ENCODE results near the gene AQP9.

Gene AQP9

DNA sequence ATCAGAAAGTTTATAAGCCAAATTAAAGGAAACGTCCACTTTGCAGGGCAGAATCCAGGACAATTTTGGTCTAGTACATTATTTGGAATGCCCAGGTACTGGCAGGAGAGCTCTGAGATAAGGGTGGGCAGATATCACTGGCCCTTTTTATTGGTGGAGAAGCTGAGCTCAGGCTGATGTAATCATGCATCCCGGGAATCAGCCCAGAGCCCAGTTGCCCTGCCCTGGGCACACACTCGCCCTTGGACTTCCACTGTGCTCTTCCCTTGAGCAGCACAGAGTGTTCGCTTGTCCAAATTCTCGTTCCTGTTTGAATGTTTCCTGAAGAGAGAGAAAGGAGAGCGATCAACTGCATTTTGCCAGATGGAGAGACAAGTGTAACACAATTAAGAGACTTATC is 3.7 kb downstream of the AQP9 start:
- no peak for DNase-seq

DNA sequence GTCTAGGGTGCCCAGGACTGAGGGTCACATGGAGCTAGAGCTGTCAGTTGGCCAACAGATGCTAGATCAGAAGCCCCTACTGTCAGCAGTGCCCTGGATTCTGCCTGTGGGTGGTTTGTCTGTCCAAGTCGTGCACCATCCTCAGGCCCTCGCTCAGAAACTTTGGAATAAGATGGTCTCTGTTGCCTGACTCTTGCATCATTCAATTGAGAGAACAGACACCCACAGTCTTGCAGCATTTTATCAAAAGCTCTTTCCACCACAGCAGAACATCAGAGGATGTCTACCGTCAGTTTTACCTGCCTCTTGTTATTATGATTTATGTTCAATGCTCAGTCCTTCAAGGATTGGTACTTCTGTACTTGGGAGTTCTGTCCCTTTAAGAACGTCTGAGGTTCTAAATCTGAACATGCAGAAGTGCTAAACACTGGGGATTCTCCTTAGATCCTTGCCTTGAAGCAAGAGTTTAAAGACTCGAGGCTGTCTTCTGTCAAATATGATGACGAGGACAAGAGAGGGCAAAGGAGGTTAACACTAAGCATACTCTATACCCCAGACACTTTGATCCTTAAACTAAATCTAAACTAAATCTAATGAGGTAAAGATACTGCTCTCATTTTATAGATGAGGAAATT is 4.8 kb downstream of the AQP9 start:
- no peak for DNase-seq

DNA sequence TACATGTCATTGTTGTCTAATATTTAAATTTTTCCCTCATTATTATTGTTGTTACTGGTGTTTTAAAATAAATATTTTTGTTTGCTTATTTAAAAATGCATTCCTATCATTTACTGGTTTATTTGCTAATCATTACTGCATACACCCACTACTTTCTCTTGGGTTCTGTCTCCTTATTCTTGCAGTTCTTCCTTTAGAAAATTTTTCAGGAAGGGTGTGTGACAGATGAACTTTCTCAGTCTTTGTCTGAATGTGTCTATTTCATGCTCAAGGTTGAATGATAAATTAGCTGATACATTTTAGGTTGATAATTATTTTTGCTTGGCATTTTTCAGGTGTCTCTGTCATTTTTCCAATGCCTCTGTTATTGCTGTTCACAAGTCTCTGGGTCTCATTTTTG is 7.4 kb downstream of the AQP9 start:
- no peak for DNase-seq

GRCh38 chr15:58146211-58146610 is 8.0 kb downstream of the AQP9 start:
- no peak for DNase-seq

GRCh38 chr15:58146749-58147148 is 8.6 kb downstream of the AQP9 start:
- no peak for DNase-seq

GRCh38 chr15:58147171-58147611 is 9.0 kb downstream of the AQP9 start:
- DNase-seq, result no peak

- DNase-seq, result no peak
Measured at GRCh38 chr15:58148120-58148519, 9.9 kb downstream of the AQP9 start.

- DNase-seq, result no peak
Measured at GRCh38 chr15:58148633-58149445, 10.7 kb downstream of the AQP9 start.

- no peak for DNase-seq
Measured at GRCh38 chr15:58154769-58155168, 16.6 kb downstream of the AQP9 start.

- no peak for DNase-seq
Measured at GRCh38 chr15:58159827-58160386, 21.7 kb downstream of the AQP9 start.

DNA sequence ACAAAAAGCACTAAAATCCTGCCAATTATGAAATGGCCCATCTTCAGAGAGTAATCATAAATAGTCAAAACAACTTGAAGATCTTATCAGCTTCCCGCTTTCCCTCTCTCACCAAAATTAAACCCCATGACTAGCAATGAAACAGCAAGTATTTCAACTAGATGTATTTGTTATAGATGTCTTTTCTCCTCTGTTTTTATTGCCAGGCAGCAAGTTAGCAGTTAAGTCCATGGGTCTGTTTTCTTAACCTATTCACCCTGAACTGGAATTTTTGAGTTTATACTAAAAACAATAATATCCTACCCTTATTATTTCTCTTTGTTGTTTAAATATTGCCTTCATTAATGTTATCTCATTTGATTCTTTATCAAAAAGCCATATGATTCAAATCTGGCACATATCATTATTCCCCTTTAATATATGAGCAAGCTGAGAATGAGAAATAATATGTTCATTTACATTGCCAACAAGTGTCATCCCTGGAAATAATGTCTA is 23.3 kb downstream of the AQP9 start:
- no peak for DNase-seq

DNA sequence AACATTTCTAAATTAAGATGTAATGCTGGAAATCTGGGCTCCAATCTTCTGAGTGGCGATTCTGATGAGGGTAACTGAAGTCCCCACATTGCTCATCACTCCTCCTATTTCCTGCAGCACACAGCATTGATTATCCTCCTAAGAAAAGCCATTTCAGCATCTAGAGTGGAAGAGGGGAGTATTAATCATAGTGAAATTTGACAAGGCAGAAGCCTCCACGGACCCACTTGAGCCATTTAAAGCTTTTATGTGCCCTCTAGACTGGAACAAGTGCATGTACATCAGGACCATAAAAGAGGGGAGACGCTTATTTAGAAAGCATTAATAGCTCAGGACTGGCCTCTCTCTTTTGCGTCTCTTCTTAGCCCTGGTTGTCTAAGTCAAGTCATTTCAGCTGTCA is 25.8 kb downstream of the AQP9 start:
- DNase-seq, result no peak

GRCh38 chr15:58164926-58165325 is 26.7 kb downstream of the AQP9 start:
- DNase-seq, result no peak

GRCh38 chr15:58165661-58166060 is 27.5 kb downstream of the AQP9 start:
- DNase-seq, result no peak

DNA sequence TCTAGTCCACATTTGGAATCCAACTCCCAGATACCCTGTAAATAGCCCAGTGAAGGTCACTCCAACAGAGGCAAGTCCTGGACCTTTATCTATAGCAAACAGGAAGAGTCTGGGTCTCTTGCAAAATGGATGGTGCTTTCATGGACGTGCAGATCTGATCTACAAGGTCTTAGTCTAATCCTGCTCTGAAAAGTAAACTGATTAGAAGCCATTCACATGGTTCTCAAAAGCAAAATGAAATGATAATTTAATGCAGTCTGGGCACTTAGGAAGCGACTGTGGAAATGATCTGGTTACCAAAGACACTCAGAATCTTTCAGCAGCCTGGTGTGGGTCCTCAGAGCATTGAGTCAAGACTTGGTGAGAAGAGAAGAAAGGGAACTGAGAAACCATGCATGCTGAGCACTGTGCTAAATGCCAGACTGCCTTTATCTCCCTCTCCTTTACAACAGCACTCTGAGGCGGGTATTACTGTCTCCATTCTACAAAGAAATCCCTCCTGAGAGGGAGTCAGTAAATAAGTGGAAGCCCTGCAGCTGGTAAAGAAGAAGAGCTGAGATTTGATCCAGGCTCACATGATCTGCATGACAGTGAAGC is 29.0 kb downstream of the AQP9 start:
- DNase-seq, result no peak

- DNase-seq, result no peak
Measured at GRCh38 chr15:58169934-58170333, 31.8 kb downstream of the AQP9 start.

- DNase-seq, result no peak
Measured at GRCh38 chr15:58171476-58172061, 33.4 kb downstream of the AQP9 start.

DNA sequence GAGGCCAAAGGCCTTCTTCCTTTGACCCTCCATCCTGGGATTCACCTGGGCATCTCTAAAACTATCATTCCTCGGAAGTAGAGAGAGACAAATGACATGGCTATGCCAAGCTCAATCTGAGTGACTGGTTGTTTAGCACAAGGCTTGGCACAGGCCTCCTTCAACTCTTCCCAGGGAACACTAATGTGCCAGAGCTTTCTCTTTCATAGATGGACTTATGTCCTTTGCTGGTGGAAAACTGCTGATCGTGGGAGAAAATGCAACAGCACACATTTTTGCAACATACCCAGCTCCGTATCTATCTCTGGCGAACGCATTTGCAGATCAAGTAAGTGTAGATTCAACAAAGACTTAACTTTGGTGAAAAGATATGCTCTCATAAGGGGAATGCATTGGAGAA is 36.5 kb downstream of the AQP9 start:
- DNase-seq, result no peak

- no peak for DNase-seq
Measured at GRCh38 chr15:58175955-58176354, 37.8 kb downstream of the AQP9 start.

DNA sequence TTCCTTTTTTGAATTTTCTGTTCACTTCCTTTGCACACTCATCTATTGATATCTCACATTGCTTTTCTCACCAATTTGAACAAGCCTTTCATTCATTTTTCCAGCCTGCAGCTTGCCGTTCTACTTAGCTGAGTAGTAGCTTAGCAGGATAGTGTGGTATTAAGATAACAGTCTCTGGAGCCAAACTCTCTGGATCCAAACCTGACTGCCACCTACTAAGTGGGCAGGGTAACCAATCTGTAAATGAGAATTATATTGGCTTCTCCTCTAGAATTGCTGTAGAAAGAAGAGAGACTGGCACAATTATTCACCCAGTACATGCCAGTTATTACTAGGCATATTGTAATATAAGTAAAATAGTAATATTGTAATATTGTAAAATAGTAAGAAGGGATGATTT is 40.5 kb downstream of the AQP9 start:
- no peak for DNase-seq

- DNase-seq, result no peak
Measured at GRCh38 chr15:58179206-58179605, 41.0 kb downstream of the AQP9 start.

DNA sequence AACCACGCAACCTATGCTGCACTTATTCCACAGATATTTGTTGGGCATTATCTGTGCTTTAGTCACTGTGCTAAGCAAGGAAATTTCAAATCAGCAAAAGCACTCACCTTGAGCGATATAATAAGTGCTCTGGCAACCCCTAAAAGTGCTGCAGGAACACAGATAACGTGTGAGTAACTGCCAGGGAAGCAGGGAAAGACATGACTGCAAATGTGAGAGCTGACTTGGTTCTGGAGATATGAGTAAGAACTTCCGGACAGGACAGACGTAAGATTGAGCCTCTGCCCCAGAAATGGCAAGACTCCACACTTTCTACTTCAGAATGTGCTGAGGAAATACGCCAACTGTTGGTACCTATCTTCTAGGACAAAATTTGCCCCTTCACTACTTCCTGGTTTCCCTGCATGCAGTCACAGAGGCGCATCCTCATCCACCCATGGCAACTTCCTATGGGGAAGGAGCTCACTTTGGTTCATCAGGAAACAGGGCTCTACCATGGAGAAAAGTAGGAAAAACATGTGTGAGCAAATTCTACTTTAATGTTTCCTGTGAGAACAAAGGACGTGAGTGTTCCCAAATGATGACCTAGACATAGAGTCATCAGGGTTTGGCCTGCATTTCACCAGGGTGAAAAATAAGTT is 41.7 kb downstream of the AQP9 start:
- DNase-seq, result peak; percentile 12
